IMR-90 (cell line): ENCODE results near the gene SMCO4.

ENCODE experiments used
- CHD1 ChIP-seq: IDR thresholded peaks from 2 replicates; pipeline ENCODE4 v1.6.1; 2012; ENCODE audit warnings: low read depth, low read length, improper control_type of control experiment
- FOS ChIP-seq: fragments of 150-350 bp; IDR thresholded peaks from 2 replicates; pipeline ENCODE4 v1.6.1; 2016; ENCODE audit warnings: low read depth, low read length
- MXI1 ChIP-seq: IDR thresholded peaks from 2 replicates; pipeline ENCODE4 v1.6.1; 2012; ENCODE audit warnings: low read depth, mild to moderate bottlenecking, low read length, moderate library complexity, borderline replicate concordance
- POLR2A ChIP-seq: IDR thresholded peaks from 2 replicates; pipeline ENCODE4 v1.6.1; 2012; ENCODE audit warnings: mild to moderate bottlenecking, low read depth, low read length
- RAD21 ChIP-seq: IDR thresholded peaks from 2 replicates; pipeline ENCODE4 v1.6.1; 2012; ENCODE audit warnings: low read length, improper control_type of control experiment
- RCOR1 ChIP-seq: IDR thresholded peaks from 2 replicates; pipeline ENCODE4 v1.6.1; 2012; ENCODE audit warnings: mild to moderate bottlenecking, low read length, improper control_type of control experiment; ENCODE audit not compliant: insufficient replicate concordance
- RFX5 ChIP-seq: IDR thresholded peaks from 2 replicates; pipeline ENCODE4 v1.8.0; 2012; ENCODE audit warnings: low read depth, mild to moderate bottlenecking, low read length, moderate library complexity
- SMC3 ChIP-seq: fragments of 150-350 bp; IDR thresholded peaks from 2 replicates; pipeline ENCODE4 v1.6.1; 2016; ENCODE audit warnings: low read depth, mild to moderate bottlenecking, antibody characterized with exemption, low read length, moderate library complexity
- TF ChIP-seq, protein P1 (sequence below): conservative IDR thresholded peaks from 2 replicates; pipeline ENCODE4 v1.5.1; 2012; ENCODE audit warnings: mild to moderate bottlenecking, low read depth, low read length, improper control_type of control experiment
- TF ChIP-seq, protein P2 (sequence below): fragments of 150-350 bp; IDR thresholded peaks from 2 replicates; pipeline ENCODE4 v1.6.1; 2016; ENCODE audit warnings: low read depth, mild to moderate bottlenecking, low read length, moderate library complexity, borderline replicate concordance

DNA sequence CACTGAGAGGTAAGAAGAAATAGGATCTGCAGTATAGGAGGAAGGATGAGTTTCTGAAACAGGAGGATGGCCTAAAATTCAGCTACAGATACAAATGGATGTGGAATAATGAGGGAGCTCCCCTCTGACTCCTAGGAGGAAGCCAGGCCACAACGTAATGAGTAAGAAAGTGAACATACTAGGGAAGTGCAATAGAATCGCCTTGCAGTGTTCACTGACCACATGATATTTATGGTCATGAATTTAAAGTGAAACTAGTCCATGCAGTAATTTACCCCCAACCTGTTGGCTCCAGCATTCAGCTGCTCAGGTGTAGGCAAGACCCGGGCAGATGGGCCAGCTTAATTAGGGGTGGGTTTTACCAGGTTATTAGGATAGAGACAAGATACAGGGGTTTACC, 110.9 kb downstream of the SMCO4 start:
- TF ChIP-seq, protein P1, sequence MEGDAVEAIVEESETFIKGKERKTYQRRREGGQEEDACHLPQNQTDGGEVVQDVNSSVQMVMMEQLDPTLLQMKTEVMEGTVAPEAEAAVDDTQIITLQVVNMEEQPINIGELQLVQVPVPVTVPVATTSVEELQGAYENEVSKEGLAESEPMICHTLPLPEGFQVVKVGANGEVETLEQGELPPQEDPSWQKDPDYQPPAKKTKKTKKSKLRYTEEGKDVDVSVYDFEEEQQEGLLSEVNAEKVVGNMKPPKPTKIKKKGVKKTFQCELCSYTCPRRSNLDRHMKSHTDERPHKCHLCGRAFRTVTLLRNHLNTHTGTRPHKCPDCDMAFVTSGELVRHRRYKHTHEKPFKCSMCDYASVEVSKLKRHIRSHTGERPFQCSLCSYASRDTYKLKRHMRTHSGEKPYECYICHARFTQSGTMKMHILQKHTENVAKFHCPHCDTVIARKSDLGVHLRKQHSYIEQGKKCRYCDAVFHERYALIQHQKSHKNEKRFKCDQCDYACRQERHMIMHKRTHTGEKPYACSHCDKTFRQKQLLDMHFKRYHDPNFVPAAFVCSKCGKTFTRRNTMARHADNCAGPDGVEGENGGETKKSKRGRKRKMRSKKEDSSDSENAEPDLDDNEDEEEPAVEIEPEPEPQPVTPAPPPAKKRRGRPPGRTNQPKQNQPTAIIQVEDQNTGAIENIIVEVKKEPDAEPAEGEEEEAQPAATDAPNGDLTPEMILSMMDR = no peak
- TF ChIP-seq SMC3 (no peak), RCOR1 (no peak), RFX5 (no peak), FOS (no peak), POLR2A (no peak), CHD1 (no peak), RAD21 (no peak), MXI1 (no peak)
- TF ChIP-seq, protein P2, sequence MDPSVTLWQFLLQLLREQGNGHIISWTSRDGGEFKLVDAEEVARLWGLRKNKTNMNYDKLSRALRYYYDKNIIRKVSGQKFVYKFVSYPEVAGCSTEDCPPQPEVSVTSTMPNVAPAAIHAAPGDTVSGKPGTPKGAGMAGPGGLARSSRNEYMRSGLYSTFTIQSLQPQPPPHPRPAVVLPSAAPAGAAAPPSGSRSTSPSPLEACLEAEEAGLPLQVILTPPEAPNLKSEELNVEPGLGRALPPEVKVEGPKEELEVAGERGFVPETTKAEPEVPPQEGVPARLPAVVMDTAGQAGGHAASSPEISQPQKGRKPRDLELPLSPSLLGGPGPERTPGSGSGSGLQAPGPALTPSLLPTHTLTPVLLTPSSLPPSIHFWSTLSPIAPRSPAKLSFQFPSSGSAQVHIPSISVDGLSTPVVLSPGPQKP = no peak
